ENCODE results near the gene PLEKHM3. TPM values are rescaled to one million over a fixed set of nuclear protein-coding genes. Genes with fewer than 3 reads are reported as not detected.

PLEKHM3 gene
- polyA plus RNA-seq, 1 donor (not counting 4 experiments of a cell fraction or from before 2014, with no cell fraction given) = 2.9 TPM

DNA sequence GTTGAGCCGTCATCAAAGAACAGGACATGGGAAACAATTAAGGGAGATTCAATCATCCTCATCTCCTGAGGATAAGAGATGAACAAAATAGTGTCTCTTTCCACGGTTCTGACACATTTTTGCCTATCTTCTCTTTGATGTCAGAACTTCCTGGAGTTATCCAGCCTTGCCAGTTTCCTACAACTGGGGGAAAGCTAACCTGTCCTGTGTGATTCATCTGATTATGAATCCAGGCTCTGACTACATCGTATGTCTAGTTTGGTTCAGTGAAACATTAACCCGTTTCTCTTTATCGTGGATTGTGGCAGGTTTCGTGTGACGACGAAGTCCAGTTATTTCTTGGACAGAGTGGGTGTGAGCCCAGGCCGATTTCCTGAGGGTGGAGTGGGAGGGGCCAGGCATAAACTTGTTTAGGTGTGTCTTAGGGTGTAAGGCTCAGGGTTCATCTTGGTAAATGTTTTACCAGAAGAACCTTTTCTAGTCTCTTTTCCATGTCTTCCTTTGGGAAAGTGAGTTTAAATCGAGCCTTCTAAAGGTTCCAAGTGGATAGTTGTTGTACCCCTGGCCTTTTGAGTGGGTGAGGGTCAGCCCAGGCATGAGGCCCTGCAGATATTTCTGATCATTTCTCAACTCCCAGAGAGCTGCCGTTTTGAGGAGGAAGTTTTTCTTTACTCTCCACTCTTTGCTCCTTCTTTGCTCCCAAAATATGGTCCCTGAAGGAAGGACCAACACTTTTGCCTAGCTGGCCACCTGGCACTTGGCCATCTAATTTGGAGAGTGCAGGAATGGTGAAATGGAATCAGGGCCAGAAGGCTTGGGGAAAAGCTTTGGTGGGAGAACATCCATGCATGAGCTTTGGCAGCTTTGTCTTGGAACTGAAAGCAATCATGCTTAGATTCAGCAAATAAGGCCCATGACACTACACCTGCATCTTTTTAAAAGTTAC, 205.2 kb downstream of the PLEKHM3 start:
- dilution Hi-C loops (cut with MboI; ENCODE audit: extremely low pct_ligation_motif_present, low sequenced_read_pairs) = no loop called here
- no peak overlapping the region for H3K4me2 ChIP-seq (ENCODE audit: control insufficient read depth, extremely low read depth, insufficient read depth, low read depth, low read length)

GRCh38 chr2:207819021-207819797, 206.1 kb downstream of the PLEKHM3 start:
- no peaks in the 10 kb centered on the region for H3K27me3 ChIP-seq (ENCODE audit: control insufficient read depth, extremely low read depth, insufficient read depth, low read length)
- TF ChIP-seq, protein P1, sequence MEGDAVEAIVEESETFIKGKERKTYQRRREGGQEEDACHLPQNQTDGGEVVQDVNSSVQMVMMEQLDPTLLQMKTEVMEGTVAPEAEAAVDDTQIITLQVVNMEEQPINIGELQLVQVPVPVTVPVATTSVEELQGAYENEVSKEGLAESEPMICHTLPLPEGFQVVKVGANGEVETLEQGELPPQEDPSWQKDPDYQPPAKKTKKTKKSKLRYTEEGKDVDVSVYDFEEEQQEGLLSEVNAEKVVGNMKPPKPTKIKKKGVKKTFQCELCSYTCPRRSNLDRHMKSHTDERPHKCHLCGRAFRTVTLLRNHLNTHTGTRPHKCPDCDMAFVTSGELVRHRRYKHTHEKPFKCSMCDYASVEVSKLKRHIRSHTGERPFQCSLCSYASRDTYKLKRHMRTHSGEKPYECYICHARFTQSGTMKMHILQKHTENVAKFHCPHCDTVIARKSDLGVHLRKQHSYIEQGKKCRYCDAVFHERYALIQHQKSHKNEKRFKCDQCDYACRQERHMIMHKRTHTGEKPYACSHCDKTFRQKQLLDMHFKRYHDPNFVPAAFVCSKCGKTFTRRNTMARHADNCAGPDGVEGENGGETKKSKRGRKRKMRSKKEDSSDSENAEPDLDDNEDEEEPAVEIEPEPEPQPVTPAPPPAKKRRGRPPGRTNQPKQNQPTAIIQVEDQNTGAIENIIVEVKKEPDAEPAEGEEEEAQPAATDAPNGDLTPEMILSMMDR (optimal IDR thresholded peaks at IDR 0.05 in 1 of 3, IDR thresholded peaks at IDR 0.05 in 1 of 3, conservative IDR thresholded peaks at IDR 0.05 in 1 of 3; ENCODE audit: extremely low read depth in 1 of 3, insufficient read depth in 2 of 3, low read length in 3 of 3) = no peak
- no peak for TF ChIP-seq EZH2 (IDR thresholded peaks at IDR 0.05; ENCODE audit: low read length)
- H3K9me1 ChIP-seq (ENCODE audit: control insufficient read depth, extremely low read depth, insufficient read depth, low read length) = no peaks in the 10 kb centered on the region
- no peak overlapping the region for H3K27ac ChIP-seq (ENCODE audit: control insufficient read depth, insufficient read depth, low read length)
- H4K20me1 ChIP-seq (ENCODE audit: control insufficient read depth, extremely low read depth, insufficient read depth, low read length) = no peaks in the 10 kb centered on the region
- H3K9me3 ChIP-seq (ENCODE audit: control insufficient read depth, low read depth, low read length) = no peaks in the 10 kb centered on the region
- no peaks in the 10 kb centered on the region for H3K36me3 ChIP-seq (ENCODE audit: control insufficient read depth in 2 of 2, extremely low read depth in 1 of 2, insufficient read depth in 2 of 2, low read length in 2 of 2)
- H3K4me3 ChIP-seq (ENCODE audit: control insufficient read depth in 2 of 3, extremely low read depth in 1 of 3, insufficient read depth in 2 of 3, low read depth in 1 of 3, low read length in 3 of 3) = no peak overlapping the region
- no peak overlapping the region for H3K9ac ChIP-seq (ENCODE audit: control insufficient read depth, extremely low read depth, insufficient read depth, low read length)
- no peak for FAIRE-seq
- H3K4me1 ChIP-seq (ENCODE audit: control insufficient read depth, extremely low read depth, insufficient read depth, low read length) = no peaks in the 10 kb centered on the region
- DNase-seq (ENCODE audit: low read depth, low spot score) = no peak
- H3K79me2 ChIP-seq (ENCODE audit: control insufficient read depth, insufficient read depth, low read length) = no peaks in the 10 kb centered on the region
- dilution Hi-C loops (cut with MboI; ENCODE audit: extremely low pct_ligation_motif_present, low sequenced_read_pairs) = no loop called here
- no peak overlapping the region for H3K4me2 ChIP-seq (ENCODE audit: control insufficient read depth, extremely low read depth, insufficient read depth, low read depth, low read length)
- no peak overlapping the region for H2AFZ ChIP-seq (ENCODE audit: control insufficient read depth, low read length)

More for the DNA sequence above, 205.2 kb downstream of the PLEKHM3 start:
- H3K9me3 ChIP-seq (ENCODE audit: control insufficient read depth, low read depth, low read length) = no peaks in the 10 kb centered on the region
- no peaks in the 10 kb centered on the region for H4K20me1 ChIP-seq (ENCODE audit: control insufficient read depth, extremely low read depth, insufficient read depth, low read length)
- no peak for DNase-seq (ENCODE audit: low read depth, low spot score)
- H3K27ac ChIP-seq (ENCODE audit: control insufficient read depth, insufficient read depth, low read length) = no peak overlapping the region
- no peak overlapping the region for H3K9ac ChIP-seq (ENCODE audit: control insufficient read depth, extremely low read depth, insufficient read depth, low read length)
- H3K79me2 ChIP-seq (ENCODE audit: control insufficient read depth, insufficient read depth, low read length) = no peaks in the 10 kb centered on the region
- TF ChIP-seq EZH2 (IDR thresholded peaks at IDR 0.05; ENCODE audit: low read length) = no peak
- TF ChIP-seq, protein P1 (optimal IDR thresholded peaks at IDR 0.05 in 1 of 3, IDR thresholded peaks at IDR 0.05 in 1 of 3, conservative IDR thresholded peaks at IDR 0.05 in 1 of 3; ENCODE audit: extremely low read depth in 1 of 3, insufficient read depth in 2 of 3, low read length in 3 of 3) = no peak
- H3K4me1 ChIP-seq (ENCODE audit: control insufficient read depth, extremely low read depth, insufficient read depth, low read length) = no peaks in the 10 kb centered on the region
- FAIRE-seq = no peak
- H3K4me3 ChIP-seq (ENCODE audit: control insufficient read depth in 2 of 3, extremely low read depth in 1 of 3, insufficient read depth in 2 of 3, low read depth in 1 of 3, low read length in 3 of 3) = no peak overlapping the region
- H2AFZ ChIP-seq (ENCODE audit: control insufficient read depth, low read length) = no peak overlapping the region
- no peaks in the 10 kb centered on the region for H3K36me3 ChIP-seq (ENCODE audit: control insufficient read depth in 2 of 2, extremely low read depth in 1 of 2, insufficient read depth in 2 of 2, low read length in 2 of 2)
- H3K9me1 ChIP-seq (ENCODE audit: control insufficient read depth, extremely low read depth, insufficient read depth, low read length) = no peaks in the 10 kb centered on the region
- H3K27me3 ChIP-seq (ENCODE audit: control insufficient read depth, extremely low read depth, insufficient read depth, low read length) = no peaks in the 10 kb centered on the region

Data from keratinocyte (primary cell).